ENCODE data around the gene RNF157. TPM values are rescaled to one million over a fixed set of nuclear protein-coding genes. Genes with fewer than 3 reads are reported as not detected.

The RNF157 gene
- total and polyA plus RNA-seq, 2 of the 13 experiments (the other 11 are each of a cell fraction or from before 2014, with no cell fraction given), result 0.44 to 1.5 TPM

GRCh38 chr17:76265624-76266243, 25.4 kb upstream of the RNF157 start (continued):
- no peak for TF ChIP-seq ZNF101 (CRISPR knock-in tag; IDR thresholded peaks at IDR 0.05; ENCODE audit: borderline replicate concordance, low read depth)
- no peak for TF ChIP-seq ZNF18 (CRISPR knock-in tag; IDR thresholded peaks at IDR 0.05; ENCODE audit: insufficient replicate concordance)
- TF ChIP-seq FUBP1 (CRISPR knock-in tag; IDR thresholded peaks at IDR 0.05; ENCODE audit: borderline replicate concordance), result no peak
- no peak for TF ChIP-seq MLXIP (CRISPR knock-in tag; IDR thresholded peaks at IDR 0.05; ENCODE audit: borderline replicate concordance)
- peak in 1 of 2 experiments; percentile 34; a peak in 2 of 4 replicates for TF ChIP-seq HMGXB4 (CRISPR knock-in tag; IDR thresholded peaks at IDR 0.05; ENCODE audit: borderline replicate concordance in 1 of 2, low read depth in 1 of 2)
- TF ChIP-seq HNF4G (IDR thresholded peaks at IDR 0.05; ENCODE audit: borderline replicate concordance, low read depth, low read length), result no peak
- no peak for TF ChIP-seq HNF4G (CRISPR knock-in tag; IDR thresholded peaks at IDR 0.05; ENCODE audit: borderline replicate concordance, low read depth)
- no peak for TF ChIP-seq EZH2 (conservative IDR thresholded peaks at IDR 0.05; ENCODE audit: low read depth, low read length)
- TF ChIP-seq E2F5 (CRISPR knock-in tag; conservative IDR thresholded peaks at IDR 0.05), result no peak
- TF ChIP-seq FOSL2 (CRISPR knock-in tag; IDR thresholded peaks at IDR 0.05), result no peak
- TF ChIP-seq ZNF530 (CRISPR knock-in tag; IDR thresholded peaks at IDR 0.05; ENCODE audit: low read depth), result no peak
- peak; percentile 94 for TF ChIP-seq HDAC1 (CRISPR knock-in tag; IDR thresholded peaks at IDR 0.05)
- TF ChIP-seq AGO1 (IDR thresholded peaks at IDR 0.05; ENCODE audit: low read depth, low read length, poor library complexity, severe bottlenecking), result no peak
- TF ChIP-seq MEIS1 (CRISPR knock-in tag; IDR thresholded peaks at IDR 0.05; ENCODE audit: borderline replicate concordance), result no peak; the same call in 1 of the 2 replicates
- TF ChIP-seq ZNF607 (CRISPR knock-in tag; IDR thresholded peaks at IDR 0.05; ENCODE audit: borderline replicate concordance), result no peak
- TF ChIP-seq ZBTB33 (CRISPR knock-in tag; IDR thresholded peaks at IDR 0.05), result no peak
